Measurements from ENCODE around the gene HSPA14.

GRCh38 chr10:14904864-14905263 lies 66.8 kb downstream of the HSPA14 start:
- TF ChIP-seq CTCF (IDR thresholded peaks at IDR 0.05) (no peak), POLR2A (IDR thresholded peaks at IDR 0.05) (no peak)
